NCI-H2227 (cell line): Measurements from ENCODE around the gene MYO18A.
A peak's percentile ranks its signal among the peaks of the same experiment; 100 is the strongest.
"Not testable (repeated sequence)": the region's sequence is repeated elsewhere in the genome, so short reads cannot be mapped to it uniquely, and the experiment has no call there.

Source experiments
- DNase-seq: peaks from one replicate; lab custom pipeline; 2025; ENCODE audit not compliant: unreplicated experiment; lab: John Stamatoyannopoulos, UW

MYO18A gene

DNA sequence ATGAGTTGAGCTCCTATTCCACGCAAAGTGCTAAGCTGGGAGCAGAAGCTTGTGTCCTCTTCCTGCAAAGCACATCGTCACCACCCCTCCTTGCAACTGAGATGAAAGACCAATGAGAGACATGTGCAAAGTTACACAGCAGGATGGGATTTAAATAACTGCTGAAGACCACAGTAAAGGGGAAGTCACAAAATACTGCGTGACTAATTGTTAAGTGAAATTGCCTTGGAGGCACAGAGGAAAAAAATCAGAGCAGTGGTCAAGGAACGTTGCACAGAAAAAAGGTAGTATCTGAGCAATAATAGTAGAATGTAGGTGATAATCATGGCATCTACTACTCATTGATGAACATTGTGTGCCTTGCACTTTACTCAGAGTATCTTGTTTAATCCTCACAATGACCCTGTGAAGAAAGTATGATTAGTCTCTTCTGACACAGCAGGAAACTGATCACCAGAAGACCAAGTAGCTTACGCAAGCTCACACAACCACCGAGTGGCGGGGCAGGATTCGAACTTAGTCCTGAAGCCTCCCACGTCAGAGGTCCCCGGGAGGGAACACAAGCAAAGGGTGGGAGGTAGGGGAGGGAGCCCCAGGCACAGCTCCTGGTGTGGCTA, 15.4 kb upstream of the MYO18A start:
- DNase-seq: no peak

DNA sequence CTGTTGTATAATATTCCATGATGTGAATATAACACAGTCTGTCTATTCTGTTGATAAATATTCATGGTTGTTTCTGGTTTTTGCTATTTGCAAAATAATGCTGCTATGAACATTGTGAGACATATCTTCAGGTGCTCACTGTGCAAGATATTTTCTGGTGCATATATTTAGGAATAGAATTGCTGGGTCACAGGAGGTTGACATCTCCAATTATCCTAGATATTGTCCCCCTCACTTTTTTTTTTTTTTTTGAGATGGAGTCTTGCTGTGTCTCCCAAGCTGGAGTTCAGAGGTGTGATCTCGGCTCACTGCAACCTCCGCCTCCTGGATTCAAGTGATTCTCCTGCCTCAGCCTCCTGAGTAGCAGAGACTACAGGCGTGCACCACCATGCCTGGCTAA, 14.5 kb upstream of the MYO18A start:
- no peak for DNase-seq

DNA sequence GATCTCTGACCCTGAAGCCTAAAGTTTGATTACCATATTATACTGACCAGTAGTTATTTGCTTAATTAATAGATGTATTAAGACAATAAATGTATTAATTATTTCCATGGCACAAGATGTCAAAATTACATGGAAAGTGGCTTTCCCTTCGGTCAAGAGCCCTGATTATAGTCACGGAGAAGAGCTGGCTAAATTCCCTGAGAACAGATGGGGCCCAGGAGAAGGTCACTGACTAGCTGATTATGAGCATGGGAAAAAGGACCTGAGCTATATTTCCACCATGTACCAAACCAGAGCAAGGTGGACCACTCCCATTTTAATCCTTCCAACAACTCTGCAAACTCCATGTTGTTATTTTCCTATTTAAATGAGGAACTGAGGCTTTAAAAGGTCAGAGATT, 12.9 kb upstream of the MYO18A start:
- no peak for DNase-seq

DNA sequence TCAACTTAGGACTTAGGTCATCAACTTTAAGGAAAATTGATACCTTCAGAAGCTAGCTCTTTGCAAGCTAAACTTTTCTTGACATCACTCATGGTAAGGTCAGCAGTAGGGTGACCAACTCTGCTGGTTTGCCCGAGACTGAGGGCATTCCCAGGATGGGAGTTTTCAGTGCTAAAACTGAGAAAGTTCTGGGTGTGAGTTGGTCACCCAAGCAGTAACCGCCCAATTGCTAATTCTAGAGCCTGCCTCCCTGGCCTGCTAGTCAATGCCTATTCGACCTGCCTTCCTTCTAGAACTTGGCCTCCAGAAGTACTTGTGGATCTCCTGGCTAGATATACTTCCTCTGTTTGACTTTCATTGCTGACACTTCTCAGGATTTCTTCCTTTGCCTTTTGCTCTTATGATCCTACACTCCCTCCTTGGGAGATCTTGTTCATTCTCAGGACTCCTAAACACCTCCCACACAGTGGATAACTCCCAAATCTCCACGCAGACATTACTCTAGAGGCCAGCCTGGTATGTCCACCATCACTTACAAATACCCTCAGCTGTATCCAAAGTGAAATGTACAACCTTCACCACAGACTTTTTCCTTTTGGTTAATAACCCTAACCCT, 10.5 kb upstream of the MYO18A start:
- DNase-seq: no peak

DNA sequence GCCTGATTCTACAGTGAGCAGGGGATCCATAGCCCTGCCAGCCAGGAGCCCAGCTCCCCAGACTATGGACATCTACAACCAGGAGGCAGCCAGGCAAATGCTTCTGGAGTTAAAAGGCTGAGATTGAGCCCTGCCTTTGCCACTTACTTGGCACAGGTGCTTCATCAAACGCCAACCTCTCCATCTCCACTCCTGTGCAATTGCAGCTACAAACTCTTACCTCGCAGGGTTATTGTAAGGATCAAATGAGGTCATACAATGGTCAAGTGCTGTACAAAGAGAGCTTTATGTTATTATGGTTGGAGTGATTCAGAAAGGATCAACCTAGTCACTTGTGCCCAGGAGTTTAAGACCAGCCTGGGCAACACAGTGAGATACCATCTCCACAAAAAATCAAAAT, 9.8 kb upstream of the MYO18A start:
- DNase-seq: no peak

DNA sequence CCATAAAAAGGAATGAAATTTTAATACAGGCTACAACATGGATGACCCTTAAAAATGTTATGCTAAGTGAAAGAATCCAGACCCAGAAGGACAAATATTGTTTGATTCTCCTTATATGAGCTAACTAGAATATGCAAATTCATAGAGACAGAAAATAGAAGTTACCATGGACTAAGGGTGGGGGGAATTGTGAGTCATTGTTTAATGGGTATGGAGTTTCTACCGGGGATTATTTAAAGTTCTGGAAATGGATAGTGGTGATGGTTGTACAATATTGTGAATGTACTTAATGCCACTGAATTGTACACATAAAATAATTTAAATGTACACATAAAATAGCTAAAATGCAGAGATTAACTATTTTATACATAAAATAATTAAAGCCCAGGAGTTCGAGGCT, 9.2 kb upstream of the MYO18A start:
- no peak for DNase-seq

DNA sequence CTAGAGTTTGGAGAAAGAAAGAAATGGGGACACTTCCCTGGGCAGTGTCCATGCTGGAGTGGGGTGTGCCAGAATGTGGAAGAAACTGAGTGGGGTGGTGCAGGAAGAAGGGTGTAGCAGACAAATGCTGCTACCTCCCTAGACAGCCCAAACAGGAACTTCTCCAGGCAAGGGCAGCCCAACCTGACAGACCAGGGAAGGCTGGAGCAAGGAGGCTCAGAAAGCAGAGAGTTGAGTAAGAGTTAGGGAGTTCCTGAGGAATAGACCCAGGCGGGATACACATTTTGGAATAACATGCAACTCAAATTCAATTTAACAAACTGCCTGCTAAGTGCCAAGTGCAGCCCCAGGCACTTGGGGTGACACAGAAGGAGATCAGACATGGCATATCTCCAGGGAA, 1.0 kb upstream of the MYO18A start:
- DNase-seq: no peak

DNA sequence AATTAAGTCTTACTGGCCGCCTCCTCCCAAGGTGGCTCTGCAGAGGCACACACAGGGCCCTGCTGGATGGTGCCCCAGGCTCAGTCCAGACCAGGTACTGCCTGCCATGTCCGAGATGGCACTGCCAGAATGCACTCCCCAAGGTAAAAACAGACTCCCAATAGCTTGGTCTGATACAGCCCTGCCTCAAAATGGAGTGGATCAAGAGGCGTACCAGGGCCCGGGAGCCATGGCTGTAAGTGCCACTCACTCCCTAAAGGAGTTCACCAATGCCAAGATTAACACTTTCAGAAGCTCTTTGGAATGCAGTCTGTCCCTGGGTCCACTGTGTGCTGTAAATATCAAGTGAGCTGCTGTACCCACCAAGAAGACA, 576 bp upstream of the MYO18A start:
- no peak for DNase-seq

DNA sequence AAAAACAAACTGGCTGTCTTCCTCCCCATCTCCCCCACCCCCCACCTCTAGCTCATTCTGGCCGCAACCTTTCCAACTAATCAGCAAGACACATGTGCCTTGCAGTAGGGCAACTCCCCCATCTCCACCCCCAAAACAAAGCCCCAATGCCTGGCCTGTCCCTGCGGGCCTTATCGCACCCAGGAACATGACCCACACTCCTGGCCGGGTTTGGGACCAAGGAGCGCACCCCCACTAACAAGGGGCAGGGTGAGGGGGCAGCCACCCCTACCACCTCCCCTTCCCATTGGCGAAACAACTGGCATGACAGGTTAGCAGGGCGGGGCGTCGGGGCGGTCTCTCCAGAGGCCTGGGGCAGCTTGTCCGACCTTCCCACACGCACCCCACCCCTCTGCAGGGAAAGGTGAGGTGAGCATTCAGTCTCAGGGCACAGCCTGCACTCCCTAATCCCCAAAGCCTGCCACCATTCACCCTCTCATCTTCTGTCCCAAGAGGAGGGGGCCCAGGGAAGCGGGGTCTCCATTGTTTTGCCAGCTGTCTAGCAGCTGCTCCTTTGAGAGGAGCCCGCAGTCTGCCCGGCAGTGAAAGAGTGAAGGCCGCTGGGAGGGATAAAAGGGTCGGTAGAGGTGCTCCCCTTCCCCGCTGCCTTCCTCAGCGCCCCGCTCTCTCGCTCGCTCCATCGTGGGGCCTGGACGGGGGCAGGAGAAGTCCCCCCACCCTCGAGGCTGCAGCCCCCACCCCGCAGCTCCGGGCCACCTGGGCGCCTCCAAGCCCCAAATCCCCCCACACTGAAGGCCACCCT, 765 bp downstream of the MYO18A start:
- peak; percentile 29 for DNase-seq

DNA sequence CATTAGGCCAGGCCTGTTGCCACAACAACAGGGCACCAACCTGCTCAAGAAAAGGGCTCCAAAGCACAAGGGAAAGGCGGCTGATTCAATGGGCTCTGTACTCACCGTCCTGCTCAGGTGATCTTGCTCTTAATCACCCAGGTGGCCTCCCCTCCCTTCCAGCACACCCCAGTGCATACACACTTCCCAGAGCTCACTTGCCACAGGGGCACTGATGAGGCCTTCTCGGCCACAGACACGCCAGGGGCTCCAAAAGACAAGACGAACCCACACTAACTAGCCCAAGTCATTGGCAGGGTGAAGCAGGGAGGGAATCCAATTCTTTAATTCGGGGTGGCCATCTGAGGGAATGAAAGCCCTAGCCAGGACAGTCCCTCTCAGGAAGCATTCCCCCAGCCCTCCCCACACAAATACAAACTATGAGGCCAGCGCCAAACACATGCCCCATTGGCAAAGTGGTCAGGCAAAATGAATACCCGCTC, 1.4 kb downstream of the MYO18A start:
- no peak for DNase-seq

DNA sequence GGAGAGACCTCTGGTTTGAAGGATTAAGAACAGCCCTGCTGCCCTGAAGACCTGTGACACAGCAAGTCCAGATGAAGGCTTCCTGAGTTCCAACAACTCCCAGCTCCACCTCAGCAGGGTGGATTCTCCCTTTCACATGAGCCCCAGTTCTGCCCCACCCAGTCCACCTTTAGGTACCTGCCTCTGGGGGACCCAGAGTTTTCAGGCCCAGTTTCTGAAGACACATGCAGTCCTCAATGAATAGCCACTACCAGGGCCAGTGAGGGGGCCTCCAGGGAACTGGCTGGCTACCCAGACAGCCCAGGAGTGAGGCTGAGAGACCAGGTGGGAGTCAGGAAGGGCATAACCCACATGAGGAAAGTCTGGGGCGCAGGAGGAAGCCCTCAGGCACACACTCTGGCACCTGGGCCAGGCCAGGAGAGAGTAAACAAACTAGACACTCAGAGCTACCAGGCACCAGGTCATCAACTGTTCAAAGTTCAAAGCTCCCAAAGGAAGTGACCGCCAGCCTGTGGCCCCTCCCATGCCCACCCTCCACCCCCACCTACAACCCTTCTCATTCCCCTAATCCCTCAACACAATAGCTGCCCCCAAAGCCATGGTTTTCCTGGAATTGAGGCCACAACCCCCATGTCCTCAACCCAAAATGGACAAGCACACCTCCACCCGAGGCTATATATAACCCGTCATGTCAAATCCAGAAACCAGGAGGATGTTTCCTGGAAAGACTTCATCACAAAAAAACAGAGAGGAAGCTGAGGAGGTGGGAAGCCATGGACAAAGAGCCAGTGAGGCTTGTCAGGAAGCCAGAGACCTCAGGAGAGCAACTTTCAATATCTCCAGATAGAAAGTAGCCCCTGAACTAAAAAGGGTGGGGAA, 2.1 kb downstream of the MYO18A start:
- DNase-seq: no peak

DNA sequence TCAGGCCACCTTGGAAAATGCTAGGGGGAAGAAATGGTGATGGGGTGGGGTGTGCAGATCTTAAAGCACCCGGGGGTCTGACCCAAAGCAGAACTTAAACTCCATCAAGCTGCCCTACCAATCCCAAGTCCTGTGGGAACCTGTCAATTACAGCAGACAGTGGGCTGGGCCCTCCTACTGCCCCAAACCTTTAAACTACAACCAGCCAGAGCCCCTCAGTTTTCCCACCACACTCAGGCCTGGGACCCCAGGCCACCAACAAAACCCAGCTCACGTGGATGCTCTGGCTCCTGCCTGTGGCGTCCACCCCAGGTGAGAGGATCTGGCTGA, 2.7 kb downstream of the MYO18A start:
- no peak for DNase-seq

DNA sequence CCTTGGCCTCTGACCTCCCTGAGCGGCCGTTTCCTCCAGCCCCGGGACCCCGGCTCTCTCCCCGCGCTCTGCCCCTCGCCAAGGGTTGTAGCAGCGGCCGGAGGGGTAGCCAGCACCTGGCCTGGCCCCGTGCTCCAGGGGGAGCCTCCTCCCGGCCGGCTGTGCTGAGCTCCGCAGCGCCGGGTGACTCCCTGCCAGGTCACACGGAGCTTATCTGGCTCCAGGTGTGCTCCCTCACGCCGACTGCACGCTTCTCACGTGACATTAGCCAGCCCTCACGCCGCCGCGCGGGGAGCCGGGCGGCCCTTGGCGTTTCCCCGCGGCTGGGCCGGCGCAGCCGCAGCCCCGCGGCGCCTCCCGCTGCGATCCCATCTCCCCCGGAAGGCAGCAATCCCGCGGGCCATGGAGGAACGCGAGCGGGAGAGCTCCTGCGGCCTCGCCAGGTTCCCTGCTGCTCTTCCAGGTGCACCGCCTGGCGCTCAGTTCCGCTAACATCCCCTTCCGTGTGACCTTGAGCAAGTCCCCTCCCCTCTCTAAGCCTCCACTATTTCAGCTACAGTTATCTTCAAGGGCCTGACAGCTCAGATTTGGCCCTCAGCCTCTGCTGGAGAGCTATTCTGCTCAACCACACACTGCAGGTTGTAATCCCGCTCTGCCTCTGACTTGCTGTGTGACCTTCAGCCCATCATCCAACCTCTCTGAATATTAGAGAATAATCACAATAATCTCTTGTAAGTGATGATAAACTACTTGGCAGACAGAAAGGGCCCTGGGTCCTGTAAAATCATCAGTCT, 3.4 kb downstream of the MYO18A start:
- peak; percentile 59 for DNase-seq

DNA sequence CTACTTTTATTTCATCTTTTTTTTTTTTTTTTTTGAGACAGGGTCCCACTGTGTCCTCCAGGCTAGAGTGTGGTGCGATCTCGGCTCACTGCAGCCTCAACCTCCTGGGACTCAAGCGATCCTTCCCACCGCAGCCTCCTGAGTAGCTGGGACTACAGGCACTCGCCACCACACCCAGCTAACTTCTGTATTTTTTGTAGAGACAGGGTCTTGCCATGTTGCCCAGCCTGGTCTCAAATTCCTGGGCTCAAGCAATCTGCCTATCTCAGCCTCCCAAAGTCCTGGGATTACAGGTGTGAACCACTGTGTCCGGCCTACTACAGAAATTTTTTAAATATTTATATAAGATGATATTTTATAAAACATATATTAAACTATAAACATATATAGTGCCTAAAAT, 4.8 kb downstream of the MYO18A start:
- DNase-seq: no peak

DNA sequence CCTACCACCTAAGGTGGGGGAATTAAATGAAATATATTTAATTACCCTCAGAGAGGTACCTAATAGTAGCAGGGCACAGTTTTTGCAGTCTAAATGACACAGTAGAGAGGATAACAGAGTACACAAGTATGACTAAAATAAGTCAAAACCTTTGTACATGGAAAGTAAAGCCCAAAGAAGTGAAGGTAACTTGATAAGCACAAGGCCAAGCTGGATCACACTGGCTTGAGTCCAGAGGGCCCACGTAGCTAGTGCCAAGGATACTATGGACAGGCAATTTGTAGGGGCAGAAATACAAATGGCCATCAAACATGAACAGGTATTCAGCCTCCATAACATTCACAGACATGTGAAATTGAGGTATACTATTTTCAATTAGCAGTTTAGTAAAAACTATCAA, 7.6 kb downstream of the MYO18A start:
- DNase-seq: no peak

DNA sequence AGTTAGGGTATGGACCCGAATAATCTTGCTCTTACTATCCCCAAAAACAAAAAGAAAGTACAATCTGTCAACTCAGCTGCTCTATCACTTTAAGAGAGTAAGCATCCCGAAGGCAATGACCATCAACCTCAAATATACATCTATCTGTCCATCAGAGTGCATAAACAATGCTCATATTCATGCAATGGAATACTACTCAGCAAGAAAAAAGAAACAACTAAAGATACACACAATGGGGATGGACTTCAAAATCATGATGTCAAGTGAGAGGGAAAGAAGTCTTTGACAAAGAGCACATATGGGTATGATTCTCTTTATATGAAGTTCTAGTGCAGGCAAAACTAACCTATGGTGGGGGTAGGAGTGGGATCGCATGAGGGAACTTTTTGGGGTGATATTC, 9.5 kb downstream of the MYO18A start:
- DNase-seq: no peak

DNA sequence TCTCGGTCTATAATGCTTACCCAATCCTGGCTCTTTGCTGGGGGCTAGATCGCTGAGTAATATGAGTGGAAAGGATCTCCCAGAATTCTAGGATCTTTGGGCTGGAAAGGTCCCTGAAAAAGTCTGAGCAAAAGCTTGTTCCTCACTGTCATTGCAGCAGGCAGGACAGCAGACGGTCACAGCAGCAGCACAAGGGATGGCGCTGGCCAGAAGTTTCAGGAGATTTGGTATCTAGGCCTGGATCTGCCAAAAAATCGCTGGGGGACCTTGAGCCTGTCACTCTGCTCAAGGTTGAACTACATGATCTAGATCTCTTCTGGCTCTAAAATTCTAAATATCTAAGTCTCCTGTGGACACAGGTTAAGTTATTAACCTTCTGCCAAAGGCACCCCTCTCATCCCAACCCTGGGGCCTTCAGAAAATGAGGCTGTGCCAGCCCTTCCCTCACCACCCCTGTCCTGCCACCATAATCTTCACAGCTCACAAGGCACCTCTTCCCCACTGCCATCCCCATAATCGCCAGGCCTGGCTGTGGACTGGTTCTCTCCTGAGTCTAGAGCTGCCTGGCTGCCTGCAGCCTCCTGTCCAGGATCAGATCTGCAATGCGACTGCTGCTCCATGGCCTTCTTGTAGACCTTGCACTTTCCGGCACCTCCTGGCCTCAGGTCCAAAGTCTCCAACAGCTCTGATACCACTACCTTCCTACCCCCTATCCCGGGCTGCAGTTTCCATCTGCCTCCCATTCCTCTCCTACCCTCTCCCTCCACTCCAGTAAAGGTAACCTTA, 10.2 kb downstream of the MYO18A start:
- DNase-seq: no peak

DNA sequence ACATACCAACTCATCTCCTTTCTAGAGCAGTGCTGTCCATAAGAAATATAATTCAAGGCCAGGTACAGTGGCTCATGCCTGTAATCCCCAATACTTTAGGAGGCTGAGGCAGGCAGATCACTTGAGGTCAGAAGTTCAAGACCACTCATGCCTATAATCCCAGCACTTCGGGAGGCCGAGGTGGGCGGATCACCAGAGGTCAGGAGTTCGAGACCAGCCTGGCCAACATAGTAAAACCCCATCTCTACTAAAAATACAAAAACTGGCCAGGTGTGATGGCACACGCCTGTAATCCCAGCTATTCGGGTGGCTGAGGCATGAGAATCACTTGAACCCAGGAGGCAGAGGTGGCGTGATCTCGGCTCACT, 11.5 kb downstream of the MYO18A start:
- DNase-seq: not testable (repeated sequence)

DNA sequence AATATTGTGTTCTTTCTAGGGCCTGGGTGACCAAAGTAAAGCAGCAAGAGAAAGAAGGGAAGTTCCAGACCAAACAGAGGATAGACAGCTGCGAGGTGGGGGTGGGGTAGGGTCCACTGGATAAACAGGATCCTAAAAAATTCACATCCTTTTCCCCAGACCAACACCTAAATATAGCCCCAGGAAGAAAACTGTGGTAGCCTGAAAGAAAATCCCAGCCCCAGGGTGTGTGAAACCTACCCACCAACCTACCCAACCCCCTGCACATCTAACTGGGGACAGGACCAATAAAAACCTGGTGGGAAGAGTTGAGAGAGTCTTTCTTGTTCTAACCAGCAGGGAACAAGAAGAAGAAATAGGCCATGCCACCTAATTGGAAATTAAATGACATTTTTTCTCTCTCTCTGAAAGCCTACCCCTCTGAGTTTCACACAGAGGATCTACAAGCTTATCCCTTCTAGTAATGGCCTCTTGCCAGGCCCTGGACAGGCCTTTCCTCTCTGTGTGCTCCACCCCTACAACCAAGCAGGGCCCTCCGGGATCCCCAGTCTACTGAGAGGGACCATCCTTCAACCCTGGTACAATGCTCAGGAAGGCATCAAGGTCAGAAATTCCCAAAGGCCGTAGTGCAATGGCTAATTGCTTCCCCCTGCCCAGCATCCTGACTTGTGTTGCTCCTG, 12.0 kb downstream of the MYO18A start:
- DNase-seq: no peak
